ENCODE data around the gene ACTG1.

DNA sequence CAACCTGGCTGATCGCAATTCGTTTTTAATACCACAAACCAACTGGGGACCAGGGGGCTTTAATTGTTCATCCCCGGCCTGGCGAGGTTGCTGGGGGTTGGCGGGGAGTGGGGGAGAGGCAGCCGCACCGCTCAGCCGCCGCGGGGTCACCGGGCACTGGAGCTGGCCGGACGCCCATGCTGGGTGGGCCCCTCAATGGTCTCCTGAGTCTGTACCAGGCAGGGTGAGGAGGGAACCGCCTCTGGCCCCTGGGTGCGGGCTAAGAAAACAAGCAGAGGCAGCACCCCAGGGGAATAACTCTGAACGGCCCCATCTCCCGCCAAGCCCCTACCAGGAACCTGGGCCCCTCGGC lies 43.9 kb downstream of the ACTG1 start:
- TF ChIP-seq POLR2A (IDR thresholded peaks at IDR 0.05) = no peak
- TF ChIP-seq, protein P1, sequence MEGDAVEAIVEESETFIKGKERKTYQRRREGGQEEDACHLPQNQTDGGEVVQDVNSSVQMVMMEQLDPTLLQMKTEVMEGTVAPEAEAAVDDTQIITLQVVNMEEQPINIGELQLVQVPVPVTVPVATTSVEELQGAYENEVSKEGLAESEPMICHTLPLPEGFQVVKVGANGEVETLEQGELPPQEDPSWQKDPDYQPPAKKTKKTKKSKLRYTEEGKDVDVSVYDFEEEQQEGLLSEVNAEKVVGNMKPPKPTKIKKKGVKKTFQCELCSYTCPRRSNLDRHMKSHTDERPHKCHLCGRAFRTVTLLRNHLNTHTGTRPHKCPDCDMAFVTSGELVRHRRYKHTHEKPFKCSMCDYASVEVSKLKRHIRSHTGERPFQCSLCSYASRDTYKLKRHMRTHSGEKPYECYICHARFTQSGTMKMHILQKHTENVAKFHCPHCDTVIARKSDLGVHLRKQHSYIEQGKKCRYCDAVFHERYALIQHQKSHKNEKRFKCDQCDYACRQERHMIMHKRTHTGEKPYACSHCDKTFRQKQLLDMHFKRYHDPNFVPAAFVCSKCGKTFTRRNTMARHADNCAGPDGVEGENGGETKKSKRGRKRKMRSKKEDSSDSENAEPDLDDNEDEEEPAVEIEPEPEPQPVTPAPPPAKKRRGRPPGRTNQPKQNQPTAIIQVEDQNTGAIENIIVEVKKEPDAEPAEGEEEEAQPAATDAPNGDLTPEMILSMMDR (IDR thresholded peaks at IDR 0.05) = no peak

Measured in testis (tissue), 2 donors.